K562 (cell line): Measurements from ENCODE around the gene TMPRSS9. TPM values are rescaled to one million over a fixed set of nuclear protein-coding genes. Genes with fewer than 3 reads are reported as not detected.
A peak's percentile ranks its signal among the peaks of the same experiment; 100 is the strongest.

Source experiments
- ARHGAP35 ChIP-seq: fragments of 450-650 bp; IDR thresholded peaks from 2 replicates; pipeline ENCODE4 v1.6.1; 2018; ENCODE audit not compliant: partially characterized antibody
- BRCA1 ChIP-seq, 2 experiments: fragments of 450-650 bp in 1 of 2; sonication (generic) in 1 of 2; formaldehyde crosslinking in 1 of 2; IDR thresholded peaks; 2 replicates each; pipeline versions ENCODE4 v1.5.0 to v1.6.1; 2017 to 2020; ENCODE audit warnings: mild to moderate bottlenecking in 1 of 2, missing genetic modification reagents in 1 of 2
- CREB5 ChIP-seq: fragments of 250-450 bp; sonication (Bioruptor Pico); IDR thresholded peaks from 2 replicates; pipeline ENCODE4 v1.5.0; 2020; ENCODE audit warnings: mild to moderate bottlenecking
- CTCFL ChIP-seq: IDR thresholded peaks from 2 replicates; pipeline ENCODE4 v1.6.1; 2011; ENCODE audit warnings: borderline replicate concordance, low read depth, mild to moderate bottlenecking, moderate library complexity, low read length; ENCODE audit not compliant: insufficient read depth, poor library complexity, severe bottlenecking
- E2F3 ChIP-seq: fragments of 250-450 bp; sonication (Bioruptor Pico); IDR thresholded peaks from 2 replicates; pipeline ENCODE4 v1.4.0; 2020; ENCODE audit warnings: mild to moderate bottlenecking
- FOXO4 ChIP-seq: fragments of 450-650 bp; formaldehyde crosslinking; IDR thresholded peaks from 2 replicates; pipeline ENCODE4 v1.4.0; 2020; ENCODE audit warnings: mild to moderate bottlenecking, moderate library complexity
- GABPB2 ChIP-seq: fragments of 250-450 bp; sonication (Bioruptor Pico); conservative IDR thresholded peaks from 2 replicates; pipeline ENCODE4 v1.5.1; 2021; ENCODE audit warnings: mild to moderate bottlenecking
- ILF3 ChIP-seq: fragments of 450-650 bp; IDR thresholded peaks from 2 replicates; pipeline ENCODE4 v1.6.1; 2018; ENCODE audit warnings: antibody characterized with exemption, mild to moderate bottlenecking, moderate library complexity, borderline replicate concordance
- MIER1 ChIP-seq: fragments of 450-650 bp; IDR thresholded peaks from 2 replicates; pipeline ENCODE4 v1.6.1; 2016; ENCODE audit warnings: antibody characterized with exemption, mild to moderate bottlenecking, low read depth
- NCOA2 ChIP-seq, 2 experiments: fragments of 450-650 bp; IDR thresholded peaks; 2 replicates each; pipeline ENCODE4 v1.6.1; 2018; ENCODE audit warnings: mild to moderate bottlenecking in 2 of 2, moderate library complexity in 1 of 2; ENCODE audit not compliant: partially characterized antibody in 2 of 2
- NEUROD1 ChIP-seq: fragments of 150-350 bp; IDR thresholded peaks from 2 replicates; pipeline ENCODE4 v1.6.1; 2014; ENCODE audit warnings: borderline replicate concordance, low read length, low read depth; ENCODE audit not compliant: partially characterized antibody
- PKNOX1 ChIP-seq: fragments of 450-650 bp; IDR thresholded peaks from 2 replicates; pipeline ENCODE4 v1.6.1; 2016
- POLR2AphosphoS5 ChIP-seq: IDR thresholded peaks from 2 replicates; pipeline ENCODE4 v1.6.1; 2011; ENCODE audit warnings: mild to moderate bottlenecking, low read depth, low read length, moderate library complexity; ENCODE audit not compliant: control insufficient read depth, insufficient read depth
- POU5F1 ChIP-seq: fragments of 150-350 bp; IDR thresholded peaks from 2 replicates; pipeline ENCODE4 v1.6.1; 2014; ENCODE audit warnings: borderline replicate concordance, low read length, low read depth, mild to moderate bottlenecking; ENCODE audit not compliant: partially characterized antibody
- PTTG1 ChIP-seq: fragments of 450-650 bp; IDR thresholded peaks from 2 replicates; pipeline ENCODE4 v1.6.1; 2016; ENCODE audit warnings: low read depth, mild to moderate bottlenecking, missing genetic modification characterization, missing compliant biosample characterization
- RBM39 ChIP-seq: fragments of 200-400 bp; formaldehyde crosslinking; optimal IDR thresholded peaks from 2 replicates; pipeline ENCODE3; 2018; ENCODE audit warnings: low read depth, low read length
- SMARCE1 ChIP-seq: fragments of 450-650 bp; IDR thresholded peaks from 2 replicates; pipeline ENCODE4 v1.7.1; 2016; ENCODE audit warnings: mild to moderate bottlenecking
- ZBTB17 ChIP-seq: fragments of 450-650 bp; formaldehyde crosslinking; IDR thresholded peaks from 2 replicates; pipeline ENCODE4 v1.4.0; 2020; ENCODE audit warnings: mild to moderate bottlenecking
- ZBTB9 ChIP-seq: fragments of 450-650 bp; formaldehyde crosslinking; IDR thresholded peaks from 2 replicates; pipeline ENCODE4 v1.4.0; 2020; ENCODE audit warnings: mild to moderate bottlenecking, moderate library complexity
- ZNF311 ChIP-seq: fragments of 250-450 bp; sonication (Bioruptor Pico); IDR thresholded peaks from 2 replicates; pipeline ENCODE4 v1.4.0; 2020; ENCODE audit warnings: mild to moderate bottlenecking, moderate library complexity
- ZNF76 ChIP-seq: fragments of 250-450 bp; sonication (Bioruptor Pico); IDR thresholded peaks from 2 replicates; pipeline ENCODE4 v1.4.0; 2020; ENCODE audit warnings: mild to moderate bottlenecking, moderate library complexity, borderline replicate concordance
- polyA plus RNA-seq, 8 experiments: library from polyadenylated mRNA; depleted of rRNA in 4 of 8; stranded (reverse) in 5 of 8; unstranded in 3 of 8; fragments of >200 nt; fragmentation: Nextera tagmentation in 2 of 8; fragmentation: Illumina TruSeq in 1 of 8; extraction: Ambion mirVana in 2 of 8; extraction: Trizol in 1 of 8; gene quantifications; 2 replicates each; pipeline versions ENCODE4 v1.2.1 to v1.2.3, GENCODE V29; 2011 to 2014; ENCODE audit warnings: inconsistent platforms in 1 of 8, missing spikeins in 1 of 8
- total RNA-seq, 7 experiments: library from RNA; depleted of rRNA in 6 of 7; stranded (reverse); fragments of >200 nt in 6 of 7; fragmentation: Illumina TruSeq in 2 of 7; extraction: Trizol in 2 of 7; gene quantifications; 2 replicates each; pipeline versions ENCODE4 v1.2.1 to v1.2.3, GENCODE V29; 2011 to 2021; ENCODE audit warnings: low replicate concordance in 1 of 7

The TMPRSS9 gene
- total and polyA plus RNA-seq, 9 of the 15 experiments (the other 6 are each of a cell fraction or from before 2014, with no cell fraction given), result 0.01 to 0.03 TPM; not detected in 7

- TF ChIP-seq CREB5 (CRISPR knock-in tag) (no peak), ARHGAP35 (no peak), PKNOX1 (peak; percentile 50), BRCA1 (IDR thresholded peaks at IDR 0.05) (no peak), BRCA1 (CRISPR knock-in tag; IDR thresholded peaks at IDR 0.05) (no peak), ZBTB9 (CRISPR knock-in tag) (no peak), ILF3 (no peak), ZBTB17 (CRISPR knock-in tag) (no peak), NEUROD1 (no peak), MIER1 (0 out of 2 replicates have a peak, but pooled peaks have one; percentile 64), NCOA2 (IDR thresholded peaks at IDR 0.05; ENCODE audit: partially characterized antibody in 2 of 2) (no peak), FOXO4 (CRISPR knock-in tag) (no peak), SMARCE1 (0 out of 2 replicates have a peak, but pooled peaks have one; percentile 16), ZNF76 (CRISPR knock-in tag) (no peak), CTCFL (no peak), ZNF311 (CRISPR knock-in tag) (no peak), GABPB2 (no peak), PTTG1 (tag) (no peak), POU5F1 (no peak), POLR2AphosphoS5 (peak; percentile 34; the same call in 1 of the 2 replicates), RBM39 (no peak), E2F3 (no peak)
These were observed 32.2 kb upstream of the TMPRSS9 start (continued) for GRCh38 chr19:2327773-2328400.
